ENCODE data around the gene GALNT9.

Gene GALNT9

GRCh38 chr12:132159555-132160003 is 169.8 kb downstream of the GALNT9 start:
- ATAC-seq (ENCODE audit: low read depth) (no peak), DNase-seq (ENCODE audit: low spot score) (peak; percentile 46)
- Histone ChIP-seq H3K4me1 (ENCODE audit: insufficient read depth, poor library complexity, severe bottlenecking) (peaks cover 3% of the 10 kb centered on the region), H3K27ac (ENCODE audit: poor library complexity, severe bottlenecking) (no peak overlapping the region), H3K36me3 (ENCODE audit: low read depth) (no peaks in the 10 kb centered on the region), H3K4me3 (ENCODE audit: severe bottlenecking) (no peak overlapping the region), H3K27me3 (ENCODE audit: insufficient read depth, poor library complexity, severe bottlenecking) (no peaks in the 10 kb centered on the region), H3K9me3 (ENCODE audit: severe bottlenecking) (no peaks in the 10 kb centered on the region)
- TF ChIP-seq CTCF (IDR thresholded peaks at IDR 0.05; ENCODE audit: poor library complexity, severe bottlenecking): no peak

- Histone ChIP-seq H3K36me3 (ENCODE audit: low read depth) (no peaks in the 10 kb centered on the region), H3K27ac (ENCODE audit: poor library complexity, severe bottlenecking) (no peak overlapping the region), H3K9me3 (ENCODE audit: severe bottlenecking) (no peaks in the 10 kb centered on the region), H3K4me3 (ENCODE audit: severe bottlenecking) (no peak overlapping the region), H3K27me3 (ENCODE audit: insufficient read depth, poor library complexity, severe bottlenecking) (no peaks in the 10 kb centered on the region), H3K4me1 (ENCODE audit: insufficient read depth, poor library complexity, severe bottlenecking) (peaks cover 3% of the 10 kb centered on the region)
- 0 out of 3 replicates have a peak, but pooled peaks have one; percentile 2 for ATAC-seq (ENCODE audit: low read depth)
- no peak for TF ChIP-seq CTCF (IDR thresholded peaks at IDR 0.05; ENCODE audit: poor library complexity, severe bottlenecking)
- DNase-seq (ENCODE audit: low spot score): no peak
These were observed 170.5 kb downstream of the GALNT9 start for GRCh38 chr12:132158677-132159554.

- H3K27me3 ChIP-seq (ENCODE audit: insufficient read depth, poor library complexity, severe bottlenecking): no peaks in the 10 kb centered on the region
- no peak overlapping the region for H3K27ac ChIP-seq (ENCODE audit: poor library complexity, severe bottlenecking)
- no peak for ATAC-seq (ENCODE audit: low read depth)
- no peak for TF ChIP-seq CTCF (IDR thresholded peaks at IDR 0.05; ENCODE audit: poor library complexity, severe bottlenecking)
- DNase-seq (ENCODE audit: low spot score): no peak
- no peak overlapping the region for H3K4me3 ChIP-seq (ENCODE audit: severe bottlenecking)
- H3K4me1 ChIP-seq (ENCODE audit: insufficient read depth, poor library complexity, severe bottlenecking): peaks cover 3% of the 10 kb centered on the region
- no peaks in the 10 kb centered on the region for H3K9me3 ChIP-seq (ENCODE audit: severe bottlenecking)
- H3K36me3 ChIP-seq (ENCODE audit: low read depth): no peaks in the 10 kb centered on the region
These were observed 171.5 kb downstream of the GALNT9 start for GRCh38 chr12:132157733-132158409.

- no peak for DNase-seq (ENCODE audit: low spot score)
- no peak for ATAC-seq (ENCODE audit: low read depth)
- Histone ChIP-seq H3K4me1 (ENCODE audit: insufficient read depth, poor library complexity, severe bottlenecking) (peaks cover 3% of the 10 kb centered on the region), H3K4me3 (ENCODE audit: severe bottlenecking) (no peak overlapping the region), H3K36me3 (ENCODE audit: low read depth) (peaks cover 5% of the 10 kb centered on the region), H3K27me3 (ENCODE audit: insufficient read depth, poor library complexity, severe bottlenecking) (no peaks in the 10 kb centered on the region), H3K27ac (ENCODE audit: poor library complexity, severe bottlenecking) (no peak overlapping the region), H3K9me3 (ENCODE audit: severe bottlenecking) (no peaks in the 10 kb centered on the region)
- TF ChIP-seq CTCF (IDR thresholded peaks at IDR 0.05; ENCODE audit: poor library complexity, severe bottlenecking): no peak
These were observed 172.6 kb downstream of the GALNT9 start for GRCh38 chr12:132156573-132157325.
